Neural progenitor cell (in vitro differentiated cells): ENCODE data around the gene PTGER2. TPM values are rescaled to one million over a fixed set of nuclear protein-coding genes. Genes with fewer than 3 reads are reported as not detected.

ENCODE experiments used
- DNase-seq: peaks from one replicate; pipeline ENCODE4 v3.0.0-alpha.2; 2016; ENCODE audit warnings: low spot score
- H2AFZ ChIP-seq: fragments of 200-600 bp; sonication (generic); replicated peaks from 2 replicates; pipeline ENCODE4 v1.6.1; 2016; ENCODE audit warnings: antibody characterized with exemption
- H3F3A ChIP-seq: fragments of 200-600 bp; sonication (generic); 2 replicates; pipeline ENCODE4 v1.6.1; 2016; ENCODE audit warnings: antibody characterized with exemption, low read depth
- H3K27ac ChIP-seq: fragments of 200-600 bp; sonication (generic); 2 replicates; pipeline ENCODE4 v1.5.1; 2016; ENCODE audit warnings: mild to moderate bottlenecking
- H3K27me3 ChIP-seq: fragments of 200-600 bp; sonication (generic); 2 replicates; pipeline ENCODE4 v1.6.1; 2016; ENCODE audit warnings: mild to moderate bottlenecking, moderate library complexity
- H3K36me3 ChIP-seq: fragments of 200-600 bp; sonication (generic); 2 replicates; pipeline ENCODE4 v1.5.1; 2016
- H3K4me1 ChIP-seq: fragments of 200-600 bp; sonication (generic); 2 replicates; pipeline ENCODE4 v1.6.1; 2016; ENCODE audit warnings: mixed run types
- H3K4me2 ChIP-seq: fragments of 200-600 bp; sonication (generic); 2 replicates; pipeline ENCODE4 v1.6.1; 2016
- H3K4me3 ChIP-seq: fragments of 200-600 bp; sonication (generic); 2 replicates; pipeline ENCODE4 v1.5.1; 2016
- H3K79me2 ChIP-seq: fragments of 200-600 bp; sonication (generic); 2 replicates; pipeline ENCODE4 v1.6.1; 2016; ENCODE audit warnings: low read depth
- H3K9ac ChIP-seq: fragments of 200-600 bp; sonication (generic); 2 replicates; pipeline ENCODE4 v1.6.1; 2016
- H3K9me3 ChIP-seq: fragments of 200-600 bp; sonication (generic); 2 replicates; pipeline ENCODE4 v1.5.1; 2016; ENCODE audit warnings: low read depth
- H4K20me1 ChIP-seq: fragments of 200-600 bp; sonication (generic); 2 replicates; pipeline ENCODE4 v1.6.1; 2016; ENCODE audit warnings: low read depth
- H3K27ac Mint-ChIP-seq: 3 replicates; pipeline ENCODE4 v1.8.0; 2021; ENCODE audit warnings: mixed read lengths
- H3K27me3 Mint-ChIP-seq: 2 replicates; pipeline ENCODE4 v1.8.0; 2022; ENCODE audit warnings: low read depth, mild to moderate bottlenecking, inconsistent platforms, moderate library complexity, mixed read lengths; ENCODE audit not compliant: insufficient read depth
- H3K36me3 Mint-ChIP-seq: 3 replicates; pipeline ENCODE4 v1.8.0; 2021; ENCODE audit warnings: mixed read lengths
- H3K4me1 Mint-ChIP-seq: 3 replicates; pipeline ENCODE4 v1.8.0; 2021; ENCODE audit warnings: mixed read lengths
- H3K4me3 Mint-ChIP-seq: 3 replicates; pipeline ENCODE4 v1.8.0; 2021; ENCODE audit warnings: mild to moderate bottlenecking, moderate library complexity, mixed read lengths
- H3K9me3 Mint-ChIP-seq: 3 replicates; pipeline ENCODE4 v1.8.0; 2020; ENCODE audit warnings: mixed read lengths
- EZH2 ChIP-seq: fragments of 200-600 bp; sonication (generic); IDR thresholded peaks from 2 replicates; pipeline ENCODE4 v1.6.1; 2017; ENCODE audit warnings: antibody characterized with exemption, mild to moderate bottlenecking, moderate library complexity
- EZH2phosphoT487 ChIP-seq: fragments of 200-600 bp; sonication (generic); IDR thresholded peaks from 2 replicates; pipeline ENCODE4 v1.6.1; 2017; ENCODE audit warnings: antibody characterized with exemption
- total RNA-seq: library from RNA; depleted of rRNA; stranded (reverse); fragments of >200 nt; gene quantifications from 2 replicates; pipeline ENCODE4 v1.2.3, GENCODE V29; 2015; ENCODE audit warnings: low replicate concordance
- TF ChIP-seq, protein P1 (sequence below): fragments of 200-600 bp; sonication (generic); IDR thresholded peaks from 2 replicates; pipeline ENCODE4 v1.5.1; 2017; ENCODE audit warnings: antibody characterized with exemption, mild to moderate bottlenecking

PTGER2 gene
- total RNA-seq, 1 donor from 2014 or later, result not detected

DNA sequence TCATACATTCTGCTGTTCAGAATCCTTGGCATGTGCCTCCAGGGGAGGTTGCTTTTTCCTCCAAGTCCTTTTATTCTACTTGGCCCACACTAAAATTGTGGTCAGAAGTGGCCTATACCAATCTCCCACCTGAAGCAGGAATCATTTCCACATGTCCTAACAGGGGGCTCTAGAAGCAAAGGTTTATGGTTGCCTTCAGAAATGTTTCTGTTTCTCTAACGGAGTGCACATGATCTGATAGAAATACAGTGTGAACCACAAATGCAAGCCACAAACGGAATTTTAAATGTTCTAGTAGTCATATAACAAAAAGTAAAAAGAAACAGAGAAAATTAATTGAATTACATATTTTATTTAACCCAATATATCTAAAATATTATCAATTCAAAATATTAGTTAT, 4.0 kb downstream of the PTGER2 start:
- DNase-seq, result no peak
- peaks cover 23% of the 10 kb centered on the region for H4K20me1 ChIP-seq
- no peak for TF ChIP-seq EZH2
- TF ChIP-seq, protein P1, sequence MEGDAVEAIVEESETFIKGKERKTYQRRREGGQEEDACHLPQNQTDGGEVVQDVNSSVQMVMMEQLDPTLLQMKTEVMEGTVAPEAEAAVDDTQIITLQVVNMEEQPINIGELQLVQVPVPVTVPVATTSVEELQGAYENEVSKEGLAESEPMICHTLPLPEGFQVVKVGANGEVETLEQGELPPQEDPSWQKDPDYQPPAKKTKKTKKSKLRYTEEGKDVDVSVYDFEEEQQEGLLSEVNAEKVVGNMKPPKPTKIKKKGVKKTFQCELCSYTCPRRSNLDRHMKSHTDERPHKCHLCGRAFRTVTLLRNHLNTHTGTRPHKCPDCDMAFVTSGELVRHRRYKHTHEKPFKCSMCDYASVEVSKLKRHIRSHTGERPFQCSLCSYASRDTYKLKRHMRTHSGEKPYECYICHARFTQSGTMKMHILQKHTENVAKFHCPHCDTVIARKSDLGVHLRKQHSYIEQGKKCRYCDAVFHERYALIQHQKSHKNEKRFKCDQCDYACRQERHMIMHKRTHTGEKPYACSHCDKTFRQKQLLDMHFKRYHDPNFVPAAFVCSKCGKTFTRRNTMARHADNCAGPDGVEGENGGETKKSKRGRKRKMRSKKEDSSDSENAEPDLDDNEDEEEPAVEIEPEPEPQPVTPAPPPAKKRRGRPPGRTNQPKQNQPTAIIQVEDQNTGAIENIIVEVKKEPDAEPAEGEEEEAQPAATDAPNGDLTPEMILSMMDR, result no peak
- no peak for TF ChIP-seq EZH2phosphoT487
- H3K27ac ChIP-seq, result no peak overlapping the region
- H3K4me1 ChIP-seq, result peaks cover 11% of the 10 kb centered on the region
- Mint-ChIP-seq H3K27me3 (peaks cover 43% of the 10 kb centered on the region), H3K9me3 (peaks cover 16% of the 10 kb centered on the region), H3K36me3 (peaks cover 3% of the 10 kb centered on the region), H3K4me1 (peaks cover 15% of the 10 kb centered on the region), H3K27ac (no peak overlapping the region), H3K4me3 (no peak overlapping the region)
- no peak overlapping the region for H3K4me2 ChIP-seq
- H3F3A ChIP-seq, result peaks cover 7% of the 10 kb centered on the region
- H3K79me2 ChIP-seq, result no peaks in the 10 kb centered on the region
- no peak overlapping the region for H3K9ac ChIP-seq
- peaks cover 54% of the 10 kb centered on the region for H3K27me3 ChIP-seq
- no peaks in the 10 kb centered on the region for H3K9me3 ChIP-seq
- H2AFZ ChIP-seq, result no peak overlapping the region
- no peak overlapping the region for H3K4me3 ChIP-seq
- no peaks in the 10 kb centered on the region for H3K36me3 ChIP-seq

DNA sequence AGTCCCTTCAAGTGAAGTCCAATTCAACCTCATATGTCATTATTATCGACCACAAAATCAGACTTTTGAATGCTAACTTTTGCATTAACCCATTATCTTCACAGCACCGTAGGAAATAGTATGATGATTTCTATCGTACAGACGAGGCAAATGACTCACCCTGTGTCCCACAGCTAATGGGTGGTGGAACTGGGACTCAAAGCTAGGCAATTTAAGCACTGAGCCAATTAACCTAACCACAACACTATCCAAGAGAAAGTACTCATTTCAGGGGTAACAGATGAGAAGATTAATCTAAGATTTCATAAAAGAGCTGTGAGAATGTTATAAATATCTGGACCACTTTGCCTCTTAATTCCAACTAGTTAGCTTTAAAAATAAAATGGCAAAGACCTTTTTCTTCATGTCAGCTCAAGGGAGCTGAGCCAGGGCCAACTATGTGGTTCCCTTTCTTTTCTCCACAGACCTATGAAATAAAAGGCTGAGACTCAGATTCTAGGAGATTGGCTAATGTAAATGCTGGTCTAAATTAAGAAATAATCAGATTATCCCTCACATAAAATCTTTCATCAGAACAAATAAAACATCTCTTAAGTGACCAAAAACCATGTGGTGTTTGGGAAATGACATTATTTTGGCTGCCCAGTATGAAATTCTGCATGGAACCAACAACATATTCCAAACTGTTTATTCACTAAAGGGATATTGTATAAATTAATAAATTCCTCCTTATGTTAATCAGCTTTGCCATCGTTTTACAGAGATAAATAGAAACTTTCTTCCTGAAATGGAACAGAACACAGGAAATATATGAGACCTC, 4.9 kb downstream of the PTGER2 start:
- no peaks in the 10 kb centered on the region for H3K79me2 ChIP-seq

DNA sequence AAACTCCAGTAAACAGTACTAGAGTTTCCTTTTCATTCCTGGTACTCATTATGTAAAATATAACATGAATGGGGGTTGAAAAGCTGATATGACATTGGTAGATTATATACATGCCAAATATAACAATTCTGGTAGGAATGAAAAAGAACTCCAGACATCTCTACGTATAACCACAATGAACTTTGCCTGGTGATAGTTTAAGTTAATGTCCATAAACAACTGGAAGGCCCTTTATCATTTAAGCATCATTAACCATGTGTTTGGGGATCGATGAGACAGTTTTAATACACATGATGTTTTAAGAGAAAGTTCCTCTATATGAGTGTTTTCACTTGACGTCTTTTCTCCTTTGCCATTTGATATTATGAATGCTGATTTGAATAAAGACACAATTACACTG, 5.8 kb downstream of the PTGER2 start:
- Mint-ChIP-seq H3K27me3 (peaks cover 26% of the 10 kb centered on the region), H3K4me3 (no peak overlapping the region)
- H3K9ac ChIP-seq, result no peak overlapping the region

More for the DNA sequence above, 4.9 kb downstream of the PTGER2 start:
- Mint-ChIP-seq H3K27ac (no peak overlapping the region), H3K36me3 (peaks cover 3% of the 10 kb centered on the region), H3K4me1 (peaks cover 10% of the 10 kb centered on the region), H3K9me3 (peaks cover 21% of the 10 kb centered on the region), H3K4me3 (no peak overlapping the region), H3K27me3 (peaks cover 33% of the 10 kb centered on the region)
- no peak for DNase-seq
- TF ChIP-seq, protein P1, result no peak
- no peak for TF ChIP-seq EZH2
- no peak for TF ChIP-seq EZH2phosphoT487
- no peak overlapping the region for H3K4me2 ChIP-seq
- H3K9me3 ChIP-seq, result peaks cover 5% of the 10 kb centered on the region
- no peak overlapping the region for H3K4me3 ChIP-seq
- H4K20me1 ChIP-seq, result peaks cover 16% of the 10 kb centered on the region
- no peak overlapping the region for H3K9ac ChIP-seq
- peaks cover 44% of the 10 kb centered on the region for H3K27me3 ChIP-seq
- peaks cover 11% of the 10 kb centered on the region for H3K4me1 ChIP-seq
- H3F3A ChIP-seq, result no peaks in the 10 kb centered on the region
- no peak overlapping the region for H3K27ac ChIP-seq
- H2AFZ ChIP-seq, result no peak overlapping the region
- H3K36me3 ChIP-seq, result no peaks in the 10 kb centered on the region

More for the DNA sequence above, 5.8 kb downstream of the PTGER2 start:
- H3K27ac ChIP-seq, result no peak overlapping the region
- Mint-ChIP-seq H3K4me1 (peaks cover 6% of the 10 kb centered on the region), H3K9me3 (peaks cover 21% of the 10 kb centered on the region), H3K27ac (no peak overlapping the region), H3K36me3 (peaks cover 3% of the 10 kb centered on the region)
- peaks cover 5% of the 10 kb centered on the region for H3K9me3 ChIP-seq
- peaks cover 11% of the 10 kb centered on the region for H4K20me1 ChIP-seq
- no peak overlapping the region for H2AFZ ChIP-seq
- H3K79me2 ChIP-seq, result no peaks in the 10 kb centered on the region
- TF ChIP-seq EZH2phosphoT487 (no peak), EZH2 (no peak)
- TF ChIP-seq, protein P1, result no peak
- H3K4me1 ChIP-seq, result peaks cover 5% of the 10 kb centered on the region
- H3K4me2 ChIP-seq, result no peak overlapping the region
- no peaks in the 10 kb centered on the region for H3K36me3 ChIP-seq
- no peak overlapping the region for H3K4me3 ChIP-seq
- H3K27me3 ChIP-seq, result peaks cover 35% of the 10 kb centered on the region
- no peak for DNase-seq
- no peaks in the 10 kb centered on the region for H3F3A ChIP-seq
